Sigmoid colon (tissue), 4 donors: ENCODE measurements around the gene RACGAP1.

Experiments
- CTCF ChIP-seq, 4 experiments: fragments of 450-650 bp in 3 of 4; fragments of 200-600 bp in 1 of 4; IDR thresholded peaks; one replicate each; pipeline ENCODE4 v1.5.1; 2016 to 2019; ENCODE audit warnings: antibody characterized with exemption in 4 of 4, mild to moderate bottlenecking in 3 of 4, moderate library complexity in 2 of 4
- POLR2AphosphoS5 ChIP-seq, 4 donors: sonication (generic); formaldehyde crosslinking; IDR thresholded peaks; one replicate each; pipeline ENCODE4 v1.6.1; 2017; ENCODE audit warnings: antibody characterized with exemption in 4 of 4

DNA sequence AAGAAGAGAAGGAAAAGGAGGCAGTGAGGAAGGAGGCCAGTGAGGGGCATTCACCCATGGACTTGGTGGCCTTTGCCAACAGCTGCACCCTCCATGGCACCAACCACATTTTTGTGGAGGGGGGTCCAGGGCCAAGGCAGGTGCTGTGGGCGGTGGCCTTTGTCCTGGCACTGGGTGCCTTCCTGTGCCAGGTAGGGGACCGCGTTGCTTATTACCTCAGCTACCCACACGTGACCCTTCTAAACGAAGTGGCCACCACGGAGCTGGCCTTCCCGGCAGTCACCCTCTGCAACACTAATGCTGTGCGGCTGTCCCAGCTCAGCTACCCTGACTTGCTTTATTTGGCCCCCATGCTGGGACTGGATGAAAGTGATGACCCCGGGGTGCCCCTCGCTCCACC is 48.4 kb upstream of the RACGAP1 start:
- TF ChIP-seq POLR2AphosphoS5 (IDR thresholded peaks at IDR 0.05): no peak
- no peak for TF ChIP-seq CTCF (IDR thresholded peaks at IDR 0.05)
